LNCaP clone FGC (cell line): ENCODE data around the gene RASGRP2.

Experiments
- DNase-seq: peaks from one replicate; pipeline ENCODE4 v3.0.0-alpha.2; 2011; ENCODE audit warnings: low read depth
- H3K4me3 ChIP-seq: 2 replicates; pipeline ENCODE4 v1.5.1; 2011; ENCODE audit warnings: mild to moderate bottlenecking, low read depth, low read length, control low read depth
- TF ChIP-seq, protein P1 (sequence below): IDR thresholded peaks from 2 replicates; pipeline ENCODE4 v1.5.1; 2012; ENCODE audit warnings: mild to moderate bottlenecking; ENCODE audit not compliant: control insufficient read depth, insufficient read depth; ENCODE audit errors: extremely low read depth

Gene RASGRP2

DNA sequence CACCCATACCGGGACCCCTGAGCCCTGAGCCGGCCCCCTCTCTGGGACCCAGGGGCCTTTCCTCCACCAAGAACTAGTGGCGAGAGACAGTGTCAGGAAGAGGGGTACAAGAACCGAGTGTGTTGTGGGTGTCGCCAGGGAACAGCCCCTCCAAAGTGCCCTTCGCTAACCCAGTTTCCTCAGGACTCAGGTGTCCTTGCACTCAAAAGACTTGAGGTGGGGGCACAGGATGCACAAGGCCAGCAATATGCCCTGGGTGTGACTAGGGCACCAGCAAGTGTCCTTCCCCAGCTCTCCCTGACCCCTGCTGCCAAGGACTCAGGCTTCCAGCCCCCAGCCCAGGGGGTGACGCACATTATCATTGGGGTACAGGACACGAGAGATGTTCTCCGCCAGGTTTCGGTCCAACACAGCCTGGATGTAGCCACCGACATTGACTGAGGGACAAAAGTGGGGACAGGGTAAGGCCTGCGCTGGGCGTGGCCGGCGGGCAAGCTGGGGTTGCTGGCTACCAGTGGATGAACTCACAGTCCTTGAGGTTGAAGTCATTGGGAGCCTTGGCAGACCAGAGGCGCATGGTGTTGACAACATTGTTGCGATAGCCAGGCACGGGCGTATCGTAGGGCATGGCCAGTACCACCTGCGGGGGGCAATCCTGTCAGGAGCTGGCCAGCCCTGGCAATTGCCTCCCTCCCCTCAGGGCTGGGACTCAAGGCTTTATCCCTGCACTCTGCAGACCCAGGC is 11.1 kb upstream of the RASGRP2 start:
- TF ChIP-seq, protein P1, sequence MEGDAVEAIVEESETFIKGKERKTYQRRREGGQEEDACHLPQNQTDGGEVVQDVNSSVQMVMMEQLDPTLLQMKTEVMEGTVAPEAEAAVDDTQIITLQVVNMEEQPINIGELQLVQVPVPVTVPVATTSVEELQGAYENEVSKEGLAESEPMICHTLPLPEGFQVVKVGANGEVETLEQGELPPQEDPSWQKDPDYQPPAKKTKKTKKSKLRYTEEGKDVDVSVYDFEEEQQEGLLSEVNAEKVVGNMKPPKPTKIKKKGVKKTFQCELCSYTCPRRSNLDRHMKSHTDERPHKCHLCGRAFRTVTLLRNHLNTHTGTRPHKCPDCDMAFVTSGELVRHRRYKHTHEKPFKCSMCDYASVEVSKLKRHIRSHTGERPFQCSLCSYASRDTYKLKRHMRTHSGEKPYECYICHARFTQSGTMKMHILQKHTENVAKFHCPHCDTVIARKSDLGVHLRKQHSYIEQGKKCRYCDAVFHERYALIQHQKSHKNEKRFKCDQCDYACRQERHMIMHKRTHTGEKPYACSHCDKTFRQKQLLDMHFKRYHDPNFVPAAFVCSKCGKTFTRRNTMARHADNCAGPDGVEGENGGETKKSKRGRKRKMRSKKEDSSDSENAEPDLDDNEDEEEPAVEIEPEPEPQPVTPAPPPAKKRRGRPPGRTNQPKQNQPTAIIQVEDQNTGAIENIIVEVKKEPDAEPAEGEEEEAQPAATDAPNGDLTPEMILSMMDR: no peak
- no peak overlapping the region for H3K4me3 ChIP-seq
- no peak for DNase-seq

- DNase-seq: no peak
- TF ChIP-seq, protein P1: no peak
- no peak overlapping the region for H3K4me3 ChIP-seq
Observed at GRCh38 chr11:64754124-64754918, 10.4 kb upstream of the RASGRP2 start.

DNA sequence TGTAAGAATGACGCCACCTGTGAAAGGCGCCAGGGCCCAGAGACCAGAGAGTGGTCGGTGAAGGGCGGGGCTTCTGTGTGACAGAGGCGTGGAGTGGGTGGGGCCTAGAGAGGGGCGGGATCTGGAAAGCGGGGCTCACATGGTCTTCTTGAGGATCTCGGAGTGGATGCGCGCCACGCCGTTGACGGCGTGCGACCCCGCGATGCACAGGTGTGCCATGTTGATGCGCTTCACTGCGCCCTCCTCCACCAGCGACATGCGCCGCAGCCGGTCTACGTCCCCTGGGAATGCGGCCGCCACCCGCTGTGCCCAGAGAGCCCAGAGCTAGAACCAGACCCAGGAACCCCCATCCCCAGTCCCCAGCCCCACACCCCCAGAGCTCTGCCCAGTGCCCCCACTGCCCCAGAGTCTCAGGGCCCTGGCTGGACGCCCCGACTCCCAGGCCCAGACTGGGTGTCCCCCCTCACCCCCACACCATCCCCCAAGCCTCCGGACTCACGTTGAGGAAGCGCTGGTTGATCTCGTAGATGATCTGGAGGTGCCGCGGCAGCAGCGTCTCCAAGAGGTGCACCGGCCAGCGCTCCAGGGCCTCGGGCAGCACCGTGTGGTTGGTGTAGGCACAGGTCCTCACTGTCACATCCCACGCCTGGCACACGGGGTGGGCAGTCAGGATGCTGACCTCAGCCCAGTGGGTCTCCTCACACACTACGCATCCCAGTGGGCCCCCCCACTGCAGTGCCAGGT is 9.6 kb upstream of the RASGRP2 start:
- H3K4me3 ChIP-seq: no peak overlapping the region
- TF ChIP-seq, protein P1: no peak
- no peak for DNase-seq

DNA sequence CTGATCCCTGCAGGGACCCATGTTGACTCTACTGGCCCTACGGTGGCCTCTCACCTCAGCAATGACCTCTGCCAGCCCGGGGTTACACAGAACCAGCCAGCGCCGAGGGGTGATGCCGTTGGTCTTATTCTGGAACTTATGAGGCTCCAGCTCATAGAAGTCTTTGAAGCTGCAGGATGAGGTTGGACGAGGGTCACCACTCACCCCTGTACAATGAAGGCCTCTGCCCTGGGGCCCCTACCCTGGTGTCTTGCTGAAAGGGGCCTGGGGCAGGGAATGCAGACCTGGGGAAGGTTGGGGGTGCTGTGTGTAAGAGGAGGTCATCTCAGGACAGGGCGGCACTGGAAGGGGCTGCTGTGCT is 9.1 kb upstream of the RASGRP2 start:
- no peak for DNase-seq
- TF ChIP-seq, protein P1: no peak
- no peak overlapping the region for H3K4me3 ChIP-seq

DNA sequence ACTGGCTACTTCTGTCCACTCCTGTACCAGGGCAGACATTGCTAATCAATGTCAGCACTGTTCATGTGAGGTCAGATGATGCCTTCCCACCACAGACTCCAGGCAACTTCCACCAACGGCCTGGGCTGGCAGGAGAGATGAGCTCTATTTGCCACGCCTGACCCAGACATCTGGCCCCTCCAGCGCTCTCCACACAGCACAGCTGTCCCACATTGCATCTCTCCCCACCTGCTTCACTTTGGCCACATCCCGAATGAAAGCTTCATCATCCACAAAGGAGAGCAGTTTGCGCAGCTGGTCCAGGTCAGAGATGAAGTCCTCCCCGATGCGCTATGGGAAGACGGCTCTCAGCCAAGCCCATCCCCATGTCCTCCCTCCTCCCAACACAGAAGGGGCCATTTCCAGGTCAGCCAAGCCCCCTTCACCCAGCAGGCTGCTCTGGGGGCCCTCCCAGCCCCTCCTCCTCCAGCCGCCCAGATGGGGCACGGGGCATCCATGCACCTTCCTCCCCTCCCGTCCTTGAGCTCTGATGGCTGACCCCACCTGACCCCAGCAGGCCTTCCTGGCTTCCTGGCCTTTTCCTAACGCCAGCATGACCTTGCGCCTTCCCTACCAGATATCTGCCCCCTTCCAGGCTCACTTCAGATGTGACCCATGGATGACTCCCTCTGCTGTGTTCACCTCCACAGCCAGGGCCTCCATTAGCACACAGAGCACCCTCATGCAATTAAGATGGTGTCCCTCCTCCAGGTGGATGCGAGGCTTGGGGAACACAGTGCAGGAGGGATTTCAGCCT is 8.4 kb upstream of the RASGRP2 start:
- TF ChIP-seq, protein P1: no peak
- H3K4me3 ChIP-seq: no peak overlapping the region

DNA sequence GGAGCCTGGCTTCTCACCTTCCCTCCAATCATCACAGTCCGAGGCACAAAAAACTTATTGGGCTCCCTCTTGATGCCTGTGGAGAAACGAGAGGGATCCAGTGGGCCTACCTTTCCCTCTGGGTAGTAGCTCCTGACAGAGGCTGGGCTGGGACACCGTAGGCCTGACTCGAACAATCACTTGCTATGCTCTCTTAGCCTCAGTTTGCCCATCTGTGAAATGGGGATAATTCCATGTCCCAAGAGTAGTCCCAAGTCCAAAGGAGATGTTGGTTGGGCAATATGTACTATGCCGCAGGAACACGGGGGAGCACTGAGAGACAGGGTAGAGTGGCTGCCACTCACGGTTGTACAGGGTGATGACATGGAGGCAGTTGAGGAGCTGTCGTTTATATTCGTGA is 7.6 kb upstream of the RASGRP2 start:
- TF ChIP-seq, protein P1: no peak
- DNase-seq: no peak
- H3K4me3 ChIP-seq: no peak overlapping the region

More for the DNA sequence above, 8.4 kb upstream of the RASGRP2 start:
- no peak for DNase-seq
